ENCODE data around the gene ATP11A.

The ATP11A gene

GRCh38 chr13:112699322-112699918, 9.6 kb downstream of the ATP11A start:
- H3K4me3 ChIP-seq (ENCODE audit: low read depth, low read length) = no peak overlapping the region
- TF ChIP-seq, protein P1, sequence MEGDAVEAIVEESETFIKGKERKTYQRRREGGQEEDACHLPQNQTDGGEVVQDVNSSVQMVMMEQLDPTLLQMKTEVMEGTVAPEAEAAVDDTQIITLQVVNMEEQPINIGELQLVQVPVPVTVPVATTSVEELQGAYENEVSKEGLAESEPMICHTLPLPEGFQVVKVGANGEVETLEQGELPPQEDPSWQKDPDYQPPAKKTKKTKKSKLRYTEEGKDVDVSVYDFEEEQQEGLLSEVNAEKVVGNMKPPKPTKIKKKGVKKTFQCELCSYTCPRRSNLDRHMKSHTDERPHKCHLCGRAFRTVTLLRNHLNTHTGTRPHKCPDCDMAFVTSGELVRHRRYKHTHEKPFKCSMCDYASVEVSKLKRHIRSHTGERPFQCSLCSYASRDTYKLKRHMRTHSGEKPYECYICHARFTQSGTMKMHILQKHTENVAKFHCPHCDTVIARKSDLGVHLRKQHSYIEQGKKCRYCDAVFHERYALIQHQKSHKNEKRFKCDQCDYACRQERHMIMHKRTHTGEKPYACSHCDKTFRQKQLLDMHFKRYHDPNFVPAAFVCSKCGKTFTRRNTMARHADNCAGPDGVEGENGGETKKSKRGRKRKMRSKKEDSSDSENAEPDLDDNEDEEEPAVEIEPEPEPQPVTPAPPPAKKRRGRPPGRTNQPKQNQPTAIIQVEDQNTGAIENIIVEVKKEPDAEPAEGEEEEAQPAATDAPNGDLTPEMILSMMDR (IDR thresholded peaks at IDR 0.05; ENCODE audit: low read depth, low read length, missing control alignments) = no peak
- no peak for DNase-seq (ENCODE audit: low read depth)

- no peak for DNase-seq (ENCODE audit: low read depth)
Observed at GRCh38 chr13:112700291-112701060, 10.6 kb downstream of the ATP11A start.

DNA sequence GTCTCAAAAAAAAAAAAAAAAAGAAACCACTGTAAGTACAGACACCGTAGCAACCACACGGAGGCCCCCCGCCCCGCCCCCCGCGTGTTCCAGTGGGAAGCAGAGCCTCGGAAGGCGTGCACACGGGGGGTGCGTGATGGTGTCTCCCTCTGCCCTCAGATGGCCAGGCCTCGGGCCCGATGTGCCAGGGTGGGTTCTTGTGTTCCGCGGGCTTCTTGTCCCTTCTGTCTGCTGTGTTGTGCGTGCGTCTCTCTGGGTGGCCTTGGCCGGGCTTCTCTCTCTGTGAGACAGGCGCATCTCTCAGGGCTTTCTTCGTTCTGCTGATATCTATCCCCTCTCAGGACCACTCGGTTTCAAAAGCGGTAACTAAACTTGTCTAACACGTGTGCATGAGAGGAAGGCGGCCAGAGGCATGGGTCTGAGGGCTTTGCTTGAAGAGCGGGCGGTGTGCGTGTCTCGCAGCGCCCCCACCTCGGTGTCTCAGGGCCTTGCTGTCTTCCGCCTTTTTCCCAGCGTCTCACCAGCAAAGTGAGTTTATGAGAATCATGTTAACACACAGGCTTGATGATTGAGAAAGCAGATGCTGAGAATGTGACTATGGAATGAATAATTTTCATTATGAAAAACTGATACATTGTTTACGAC, 12.6 kb downstream of the ATP11A start:
- no peak overlapping the region for H3K4me3 ChIP-seq (ENCODE audit: low read depth, low read length)
- TF ChIP-seq, protein P1 (IDR thresholded peaks at IDR 0.05; ENCODE audit: low read depth, low read length, missing control alignments) = no peak
- no peak for DNase-seq (ENCODE audit: low read depth)

More at GRCh38 chr13:112700291-112701060, 10.6 kb downstream of the ATP11A start:
- TF ChIP-seq, protein P1 (IDR thresholded peaks at IDR 0.05; ENCODE audit: low read depth, low read length, missing control alignments) = no peak
- no peak overlapping the region for H3K4me3 ChIP-seq (ENCODE audit: low read depth, low read length)

GRCh38 chr13:112702986-112703379, 13.1 kb downstream of the ATP11A start:
- TF ChIP-seq, protein P1 (IDR thresholded peaks at IDR 0.05; ENCODE audit: low read depth, low read length, missing control alignments) = no peak
- no peak for DNase-seq (ENCODE audit: low read depth)
- H3K4me3 ChIP-seq (ENCODE audit: low read depth, low read length) = no peak overlapping the region

- no peak overlapping the region for H3K4me3 ChIP-seq (ENCODE audit: low read depth, low read length)
- no peak for DNase-seq (ENCODE audit: low read depth)
- TF ChIP-seq, protein P1 (IDR thresholded peaks at IDR 0.05; ENCODE audit: low read depth, low read length, missing control alignments) = no peak
Observed at GRCh38 chr13:112703449-112704284, 13.8 kb downstream of the ATP11A start.

- TF ChIP-seq, protein P1 (IDR thresholded peaks at IDR 0.05; ENCODE audit: low read depth, low read length, missing control alignments) = no peak
- no peak for DNase-seq (ENCODE audit: low read depth)
- no peak overlapping the region for H3K4me3 ChIP-seq (ENCODE audit: low read depth, low read length)
Observed at GRCh38 chr13:112704308-112705145, 14.7 kb downstream of the ATP11A start.
